OCI-LY3 (cell line): Measurements from ENCODE around the gene ZFP92.

ENCODE experiments used
- EZH2phosphoT487 ChIP-seq: fragments of 200-600 bp; shearing (Covaris generic); IDR thresholded peaks from 2 replicates; pipeline ENCODE4 v1.6.1; 2018; ENCODE audit warnings: antibody characterized with exemption, mixed run types, low read depth
- TF ChIP-seq, protein P1 (sequence below): fragments of 200-600, 300-600 bp; sonication (generic); IDR thresholded peaks from 2 replicates; pipeline ENCODE4 v1.5.1; 2014; ENCODE audit warnings: antibody characterized with exemption, low read length, low read depth

DNA sequence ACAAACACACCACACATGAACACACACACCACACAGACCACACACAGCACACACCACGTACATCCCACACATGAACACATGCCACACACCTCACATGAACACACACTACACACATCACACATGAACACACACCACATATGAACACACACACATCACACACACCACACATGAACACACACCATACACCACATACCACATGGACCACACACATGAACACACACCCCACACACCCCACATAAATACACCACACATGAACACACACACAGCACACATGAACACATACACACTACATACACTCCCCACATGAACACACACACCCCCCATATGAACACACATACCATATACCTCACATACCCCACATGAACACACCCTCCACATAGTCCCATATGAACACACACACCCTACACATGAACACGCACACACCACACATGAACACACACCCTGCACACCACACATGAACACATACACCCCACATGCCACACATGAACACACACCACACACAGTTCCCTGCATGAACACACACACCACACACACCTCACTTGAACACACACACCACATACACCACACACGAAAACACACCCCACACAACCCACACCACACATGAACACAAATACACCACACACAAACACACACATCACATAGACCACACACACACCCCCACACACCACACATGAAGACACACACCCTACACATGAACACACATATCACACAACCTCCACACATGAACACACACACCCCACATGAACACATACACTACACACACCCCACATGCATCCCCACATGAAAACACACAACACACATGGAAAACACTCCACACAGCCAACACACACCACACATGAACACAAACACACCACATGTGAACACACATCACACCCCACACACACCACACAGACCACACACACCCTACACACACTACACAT is 28.4 kb upstream of the ZFP92 start:
- TF ChIP-seq, protein P1, sequence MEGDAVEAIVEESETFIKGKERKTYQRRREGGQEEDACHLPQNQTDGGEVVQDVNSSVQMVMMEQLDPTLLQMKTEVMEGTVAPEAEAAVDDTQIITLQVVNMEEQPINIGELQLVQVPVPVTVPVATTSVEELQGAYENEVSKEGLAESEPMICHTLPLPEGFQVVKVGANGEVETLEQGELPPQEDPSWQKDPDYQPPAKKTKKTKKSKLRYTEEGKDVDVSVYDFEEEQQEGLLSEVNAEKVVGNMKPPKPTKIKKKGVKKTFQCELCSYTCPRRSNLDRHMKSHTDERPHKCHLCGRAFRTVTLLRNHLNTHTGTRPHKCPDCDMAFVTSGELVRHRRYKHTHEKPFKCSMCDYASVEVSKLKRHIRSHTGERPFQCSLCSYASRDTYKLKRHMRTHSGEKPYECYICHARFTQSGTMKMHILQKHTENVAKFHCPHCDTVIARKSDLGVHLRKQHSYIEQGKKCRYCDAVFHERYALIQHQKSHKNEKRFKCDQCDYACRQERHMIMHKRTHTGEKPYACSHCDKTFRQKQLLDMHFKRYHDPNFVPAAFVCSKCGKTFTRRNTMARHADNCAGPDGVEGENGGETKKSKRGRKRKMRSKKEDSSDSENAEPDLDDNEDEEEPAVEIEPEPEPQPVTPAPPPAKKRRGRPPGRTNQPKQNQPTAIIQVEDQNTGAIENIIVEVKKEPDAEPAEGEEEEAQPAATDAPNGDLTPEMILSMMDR = no peak
- no peak for TF ChIP-seq EZH2phosphoT487
